ENCODE data around the gene GFAP. TPM values are rescaled to one million over a fixed set of nuclear protein-coding genes. Genes with fewer than 3 reads are reported as not detected.

The GFAP gene
- total RNA-seq, 4 donors from 2014 or later: 1.6 to 37.2 (median 7.3) TPM

DNA sequence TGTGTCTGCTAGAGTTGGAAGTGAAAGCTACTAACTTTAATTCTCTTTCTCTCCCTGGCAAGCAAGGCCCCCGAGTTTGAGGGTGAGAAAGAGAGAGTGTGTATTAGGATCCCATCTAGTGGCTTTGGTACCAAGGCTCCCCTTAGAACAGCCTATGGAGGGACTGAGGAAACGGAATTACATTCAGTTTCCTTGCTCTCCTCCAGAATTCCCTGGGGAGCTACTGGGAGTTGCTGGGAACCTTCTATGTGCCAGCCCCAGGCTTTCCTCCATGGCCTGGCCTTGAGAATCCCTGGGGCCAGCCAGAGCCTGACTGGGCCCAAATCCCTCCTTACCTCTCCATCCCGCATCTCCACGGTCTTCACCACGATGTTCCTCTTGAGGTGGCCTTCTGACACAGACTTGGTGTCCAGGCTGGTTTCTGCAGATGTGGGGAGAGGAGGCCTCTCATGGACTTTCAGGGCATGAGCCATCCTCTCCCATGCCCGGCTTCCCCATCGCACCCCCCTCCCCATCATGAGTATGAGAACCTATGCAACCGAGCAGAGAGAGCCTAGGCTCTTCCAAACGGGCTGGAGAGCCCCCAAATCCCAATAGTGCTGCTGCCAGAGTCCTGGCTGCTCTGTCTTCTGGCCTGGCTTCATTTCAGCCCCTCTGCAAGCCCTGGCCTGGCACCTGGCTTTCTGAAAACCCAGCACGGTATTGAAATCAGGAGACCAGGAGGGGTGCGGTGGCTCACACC lies 7.4 kb downstream of the GFAP start:
- H3K27ac ChIP-seq: no peak overlapping the region
- H3K4me1 ChIP-seq: peaks cover 0 to 10% (median 7%) of the 10 kb centered on the region in 4 donors
- H3K4me3 ChIP-seq: no peak overlapping the region
- H3K9me3 ChIP-seq: no peaks in the 10 kb centered on the region
- no peaks in the 10 kb centered on the region for H3K36me3 ChIP-seq
- DNase-seq (ENCODE audit: low spot score in 2 of 2): no peak
- TF ChIP-seq, protein P1, sequence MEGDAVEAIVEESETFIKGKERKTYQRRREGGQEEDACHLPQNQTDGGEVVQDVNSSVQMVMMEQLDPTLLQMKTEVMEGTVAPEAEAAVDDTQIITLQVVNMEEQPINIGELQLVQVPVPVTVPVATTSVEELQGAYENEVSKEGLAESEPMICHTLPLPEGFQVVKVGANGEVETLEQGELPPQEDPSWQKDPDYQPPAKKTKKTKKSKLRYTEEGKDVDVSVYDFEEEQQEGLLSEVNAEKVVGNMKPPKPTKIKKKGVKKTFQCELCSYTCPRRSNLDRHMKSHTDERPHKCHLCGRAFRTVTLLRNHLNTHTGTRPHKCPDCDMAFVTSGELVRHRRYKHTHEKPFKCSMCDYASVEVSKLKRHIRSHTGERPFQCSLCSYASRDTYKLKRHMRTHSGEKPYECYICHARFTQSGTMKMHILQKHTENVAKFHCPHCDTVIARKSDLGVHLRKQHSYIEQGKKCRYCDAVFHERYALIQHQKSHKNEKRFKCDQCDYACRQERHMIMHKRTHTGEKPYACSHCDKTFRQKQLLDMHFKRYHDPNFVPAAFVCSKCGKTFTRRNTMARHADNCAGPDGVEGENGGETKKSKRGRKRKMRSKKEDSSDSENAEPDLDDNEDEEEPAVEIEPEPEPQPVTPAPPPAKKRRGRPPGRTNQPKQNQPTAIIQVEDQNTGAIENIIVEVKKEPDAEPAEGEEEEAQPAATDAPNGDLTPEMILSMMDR (IDR thresholded peaks at IDR 0.05): no peak
- TF ChIP-seq EP300 (IDR thresholded peaks at IDR 0.05): no peak
- TF ChIP-seq POLR2A (IDR thresholded peaks at IDR 0.05): no peak
- WGBS, 2 donors: 76 to 80% methylated on average over 11 of the region's 11 CpGs
- H3K27me3 ChIP-seq: peaks cover 0 to 21% of the 10 kb centered on the region in 2 donors

- no peak overlapping the region for H3K4me3 ChIP-seq
- H3K27me3 ChIP-seq: peaks cover 0 to 13% of the 10 kb centered on the region in 2 donors
- 65 to 67% methylated on average over 16 to 18 of the region's 18 CpGs for WGBS, 2 donors
- DNase-seq (ENCODE audit: low spot score in 2 of 2): no peak
- no peaks in the 10 kb centered on the region for H3K36me3 ChIP-seq
- TF ChIP-seq POLR2A (IDR thresholded peaks at IDR 0.05) (no peak), EP300 (IDR thresholded peaks at IDR 0.05) (no peak)
- TF ChIP-seq, protein P1 (IDR thresholded peaks at IDR 0.05): no peak
- peaks cover 0 to 10% (median 7%) of the 10 kb centered on the region in 4 donors for H3K4me1 ChIP-seq
- H3K9me3 ChIP-seq: no peaks in the 10 kb centered on the region
- H3K27ac ChIP-seq: no peak overlapping the region
These were observed 8.3 kb downstream of the GFAP start for GRCh38 chr17:44906763-44907728.

GRCh38 chr17:44906010-44906646 lies 9.2 kb downstream of the GFAP start:
- peaks cover 0 to 5% of the 10 kb centered on the region in 2 donors for H3K27me3 ChIP-seq
- WGBS, 2 donors: 60 to 65% methylated on average over 10 of the region's 10 CpGs
- no peak for DNase-seq (ENCODE audit: low spot score in 2 of 2)
- peaks cover 0 to 3% (median 1%) of the 10 kb centered on the region in 4 donors for H3K4me1 ChIP-seq
- H3K4me3 ChIP-seq: no peak overlapping the region
- no peak overlapping the region for H3K27ac ChIP-seq
- no peaks in the 10 kb centered on the region for H3K36me3 ChIP-seq
- TF ChIP-seq POLR2A (IDR thresholded peaks at IDR 0.05) (no peak), EP300 (IDR thresholded peaks at IDR 0.05) (no peak)
- TF ChIP-seq, protein P1 (IDR thresholded peaks at IDR 0.05): no peak
- H3K9me3 ChIP-seq: no peaks in the 10 kb centered on the region

- no peaks in the 10 kb centered on the region for H3K36me3 ChIP-seq
- no peak overlapping the region for H3K4me3 ChIP-seq
- no peak for DNase-seq (ENCODE audit: low spot score in 2 of 2)
- TF ChIP-seq POLR2A (IDR thresholded peaks at IDR 0.05) (no peak), EP300 (IDR thresholded peaks at IDR 0.05) (no peak)
- TF ChIP-seq, protein P1 (IDR thresholded peaks at IDR 0.05): no peak
- WGBS, 2 donors: 76% methylated on average over 9 of the region's 9 CpGs
- H3K27me3 ChIP-seq: peaks cover 0 to under 1% of the 10 kb centered on the region in 2 donors
- peaks cover 0 to 8% (median 4%) of the 10 kb centered on the region in 4 donors for H3K4me1 ChIP-seq
- H3K9me3 ChIP-seq: no peaks in the 10 kb centered on the region
- no peak overlapping the region for H3K27ac ChIP-seq
These were observed 10.0 kb downstream of the GFAP start for GRCh38 chr17:44905006-44906000.
